HG02588 (cell line): ENCODE data around the gene NKX2-4.

ENCODE experiments used
- ATAC-seq: cut with Tn5 transposase; IDR thresholded peaks from one replicate; pipeline ENCODE4 v1.9.1; 2021; ENCODE audit warnings: mild to moderate bottlenecking, moderate library complexity; ENCODE audit not compliant: unreplicated experiment

The NKX2-4 gene

GRCh38 chr20:21364413-21364812, 32.9 kb downstream of the NKX2-4 start:
- no peak for ATAC-seq

- ATAC-seq, result no peak
Observed at GRCh38 chr20:21361266-21361665, 36.1 kb downstream of the NKX2-4 start.

GRCh38 chr20:21360705-21361104, 36.6 kb downstream of the NKX2-4 start:
- no peak for ATAC-seq

- no peak for ATAC-seq
Observed at GRCh38 chr20:21358737-21359136, 38.6 kb downstream of the NKX2-4 start.

GRCh38 chr20:21357844-21358243, 39.5 kb downstream of the NKX2-4 start:
- ATAC-seq, result no peak

GRCh38 chr20:21356386-21356785, 40.9 kb downstream of the NKX2-4 start:
- ATAC-seq, result no peak

GRCh38 chr20:21355981-21356380, 41.3 kb downstream of the NKX2-4 start:
- no peak for ATAC-seq

GRCh38 chr20:21353236-21353635, 44.1 kb downstream of the NKX2-4 start:
- no peak for ATAC-seq

- ATAC-seq, result no peak
Observed at GRCh38 chr20:21352703-21353102, 44.6 kb downstream of the NKX2-4 start.
